ENCODE measurements around the gene TARBP1. TPM values are rescaled to one million over a fixed set of nuclear protein-coding genes. Genes with fewer than 3 reads are reported as not detected.

The TARBP1 gene
- total RNA-seq, 4 donors from 2014 or later, result 13.2 to 39.2 (median 27.6) TPM

DNA sequence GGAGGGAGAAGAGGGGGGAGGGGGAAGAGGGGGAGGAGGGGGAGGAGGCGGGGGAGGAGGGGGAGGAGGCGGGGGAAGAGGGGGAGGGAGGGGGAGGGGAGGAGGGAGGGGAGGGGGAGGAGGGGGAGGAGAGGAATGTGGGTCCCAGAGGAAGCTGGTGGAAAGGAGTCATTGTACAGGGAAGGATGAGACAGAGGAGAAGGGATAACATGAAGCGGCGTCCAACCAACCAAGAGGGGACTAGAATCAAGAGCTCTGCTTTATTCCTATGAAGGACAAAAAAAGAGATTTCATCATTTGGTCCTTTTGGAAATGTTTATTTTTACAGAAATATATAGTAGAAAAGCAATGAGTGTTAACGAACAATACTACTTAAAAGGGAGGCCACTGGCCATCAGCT lies 81.2 kb downstream of the TARBP1 start:
- Histone ChIP-seq H3K9me3 (no peaks in the 10 kb centered on the region), H3K4me1 (peaks cover 0 to 24% (median 0%) of the 10 kb centered on the region in 3 donors), H3K4me3 (no peak overlapping the region), H3K36me3 (peaks cover 0 to 25% (median 0%) of the 10 kb centered on the region in 3 donors), H3K27me3 (no peaks in the 10 kb centered on the region), H3K27ac (no peak overlapping the region)
- no peak for DNase-seq
- TF ChIP-seq, protein P1, sequence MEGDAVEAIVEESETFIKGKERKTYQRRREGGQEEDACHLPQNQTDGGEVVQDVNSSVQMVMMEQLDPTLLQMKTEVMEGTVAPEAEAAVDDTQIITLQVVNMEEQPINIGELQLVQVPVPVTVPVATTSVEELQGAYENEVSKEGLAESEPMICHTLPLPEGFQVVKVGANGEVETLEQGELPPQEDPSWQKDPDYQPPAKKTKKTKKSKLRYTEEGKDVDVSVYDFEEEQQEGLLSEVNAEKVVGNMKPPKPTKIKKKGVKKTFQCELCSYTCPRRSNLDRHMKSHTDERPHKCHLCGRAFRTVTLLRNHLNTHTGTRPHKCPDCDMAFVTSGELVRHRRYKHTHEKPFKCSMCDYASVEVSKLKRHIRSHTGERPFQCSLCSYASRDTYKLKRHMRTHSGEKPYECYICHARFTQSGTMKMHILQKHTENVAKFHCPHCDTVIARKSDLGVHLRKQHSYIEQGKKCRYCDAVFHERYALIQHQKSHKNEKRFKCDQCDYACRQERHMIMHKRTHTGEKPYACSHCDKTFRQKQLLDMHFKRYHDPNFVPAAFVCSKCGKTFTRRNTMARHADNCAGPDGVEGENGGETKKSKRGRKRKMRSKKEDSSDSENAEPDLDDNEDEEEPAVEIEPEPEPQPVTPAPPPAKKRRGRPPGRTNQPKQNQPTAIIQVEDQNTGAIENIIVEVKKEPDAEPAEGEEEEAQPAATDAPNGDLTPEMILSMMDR (IDR thresholded peaks at IDR 0.05), result no peak
- TF ChIP-seq POLR2A (IDR thresholded peaks at IDR 0.05), result no peak
- WGBS, 2 donors, result 46 to 65% methylated on average over 3 to 4 of the region's 5 CpGs
- intact Hi-C loops (cut with DNase I), result no loop called here

DNA sequence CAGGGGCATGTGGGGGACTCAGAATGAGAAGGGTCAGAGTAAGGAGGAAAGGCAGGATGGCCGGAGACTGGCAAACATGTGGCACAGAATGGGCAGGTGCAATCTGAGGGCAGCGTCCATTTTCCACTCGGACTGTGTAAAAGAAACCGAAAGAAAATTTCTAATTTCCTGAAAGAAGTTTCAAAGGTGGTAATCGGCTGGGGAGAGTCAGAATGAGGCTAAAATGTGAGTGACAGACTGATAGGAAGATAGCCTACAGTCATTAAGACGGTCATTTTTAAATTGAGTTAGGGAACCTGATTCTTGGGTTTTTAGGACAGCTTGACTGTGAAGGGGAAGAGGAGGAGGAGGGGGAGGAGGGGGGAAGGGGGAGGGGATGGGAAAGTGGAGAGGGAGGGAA lies 82.1 kb downstream of the TARBP1 start:
- H3K9me3 ChIP-seq, result no peaks in the 10 kb centered on the region
- intact Hi-C loops (cut with DNase I), result no loop called here
- H3K4me3 ChIP-seq, result no peak overlapping the region
- no peak for DNase-seq
- no peaks in the 10 kb centered on the region for H3K27me3 ChIP-seq
- H3K4me1 ChIP-seq, result peaks cover 0 to 24% (median 0%) of the 10 kb centered on the region in 3 donors
- WGBS, 2 donors, result 70 to 92% methylated on average over 6 of the region's 6 CpGs
- no peak overlapping the region for H3K27ac ChIP-seq
- TF ChIP-seq, protein P1 (IDR thresholded peaks at IDR 0.05), result no peak
- TF ChIP-seq POLR2A (IDR thresholded peaks at IDR 0.05), result no peak
- H3K36me3 ChIP-seq, result peaks cover 0 to 33% (median 0%) of the 10 kb centered on the region in 3 donors

DNA sequence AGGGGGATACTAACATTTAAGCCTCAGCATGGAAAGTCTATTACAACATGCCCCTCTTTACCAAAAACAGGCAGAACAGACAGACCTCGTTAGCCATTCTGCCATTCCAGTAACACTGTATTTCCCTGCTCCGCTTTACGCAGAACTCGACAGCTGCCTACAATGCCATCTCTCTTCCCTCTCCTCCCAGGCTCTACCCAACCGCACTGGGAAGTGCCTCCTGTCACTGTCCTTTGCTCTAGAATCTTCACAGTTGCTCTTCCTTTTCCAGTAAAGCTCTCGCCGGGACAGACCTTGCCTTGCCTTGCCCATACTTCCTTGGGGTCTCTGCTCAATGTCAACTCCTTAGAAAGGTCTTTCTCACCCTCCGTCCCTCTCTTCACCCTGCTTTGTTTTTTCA lies 82.9 kb downstream of the TARBP1 start:
- H3K9me3 ChIP-seq, result no peaks in the 10 kb centered on the region
- intact Hi-C loops (cut with DNase I), result no loop called here
- no peak overlapping the region for H3K27ac ChIP-seq
- no peak for DNase-seq
- H3K4me3 ChIP-seq, result no peak overlapping the region
- TF ChIP-seq, protein P1 (IDR thresholded peaks at IDR 0.05), result no peak
- no peak for TF ChIP-seq POLR2A (IDR thresholded peaks at IDR 0.05)
- no peaks in the 10 kb centered on the region for H3K27me3 ChIP-seq
- peaks cover 0 to 20% (median 0%) of the 10 kb centered on the region in 3 donors for H3K4me1 ChIP-seq
- 87 to 88% methylated on average over 8 of the region's 8 CpGs for WGBS, 2 donors
- peaks cover 0 to 41% (median 0%) of the 10 kb centered on the region in 3 donors for H3K36me3 ChIP-seq

DNA sequence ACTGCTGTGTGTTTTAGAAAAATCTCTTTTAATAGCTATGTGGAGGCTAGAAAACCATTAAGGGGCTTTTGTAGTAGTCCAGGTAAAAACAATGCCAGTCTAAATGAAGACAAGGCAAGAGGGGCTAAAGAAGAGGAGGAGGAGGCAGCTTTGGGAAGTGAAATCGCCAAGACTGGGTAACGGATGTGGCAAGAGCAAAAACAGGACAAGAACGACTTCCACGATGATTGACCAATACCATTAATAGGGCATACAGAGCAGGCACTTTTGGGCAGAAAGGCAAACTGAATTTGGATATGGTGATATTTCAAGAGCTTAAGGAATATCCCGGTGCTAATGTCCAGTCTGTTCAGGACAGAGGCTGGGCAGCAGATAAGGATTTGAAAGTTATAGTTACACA lies 83.7 kb downstream of the TARBP1 start:
- 75 to 83% methylated on average over 5 of the region's 5 CpGs for WGBS, 2 donors
- H3K4me1 ChIP-seq, result peaks cover 0 to 13% (median 0%) of the 10 kb centered on the region in 3 donors
- intact Hi-C loops (cut with DNase I), result no loop called here
- H3K36me3 ChIP-seq, result peaks cover 0 to 48% (median 0%) of the 10 kb centered on the region in 3 donors
- no peaks in the 10 kb centered on the region for H3K9me3 ChIP-seq
- DNase-seq, result no peak
- no peak overlapping the region for H3K27ac ChIP-seq
- no peak overlapping the region for H3K4me3 ChIP-seq
- TF ChIP-seq, protein P1 (IDR thresholded peaks at IDR 0.05), result no peak
- no peak for TF ChIP-seq POLR2A (IDR thresholded peaks at IDR 0.05)
- no peaks in the 10 kb centered on the region for H3K27me3 ChIP-seq

DNA sequence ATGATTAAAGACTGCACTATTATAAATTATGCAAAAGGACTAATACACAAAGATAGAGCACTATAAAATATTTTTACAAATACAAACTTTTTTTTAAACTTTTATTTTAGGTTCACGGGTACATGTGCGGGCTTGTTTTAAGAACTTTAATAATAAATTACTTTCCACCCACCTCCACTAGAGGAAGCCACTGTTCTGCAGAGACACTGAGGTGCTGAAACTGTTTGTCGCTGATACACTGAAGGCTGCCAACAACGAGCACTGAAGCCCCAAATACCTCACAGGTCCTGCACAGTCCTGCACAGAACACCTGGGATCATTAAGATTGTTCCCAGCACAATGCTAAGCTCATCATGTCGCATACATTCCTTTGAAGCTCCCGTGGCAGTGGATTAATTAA lies 85.8 kb downstream of the TARBP1 start:
- WGBS, 2 donors, result 64 to 69% methylated on average over 6 of the region's 6 CpGs

More for the DNA sequence above, 85.8 kb downstream of the TARBP1 start:
- Histone ChIP-seq H3K9me3 (no peaks in the 10 kb centered on the region), H3K4me3 (no peak overlapping the region), H3K4me1 (no peaks in the 10 kb centered on the region), H3K27me3 (no peaks in the 10 kb centered on the region), H3K36me3 (peaks cover 0 to 48% (median 0%) of the 10 kb centered on the region in 3 donors), H3K27ac (no peak overlapping the region)
- intact Hi-C loops (cut with DNase I), result no loop called here
- TF ChIP-seq, protein P1 (IDR thresholded peaks at IDR 0.05), result no peak
- no peak for TF ChIP-seq POLR2A (IDR thresholded peaks at IDR 0.05)
- no peak for DNase-seq

All from esophagus squamous epithelium (tissue), 5 donors.